Activated T-helper 2 cell treated with anti-CD3 and anti-CD28 coated beads, Interferon-gamma antibody, Interleukin-2, Interleukin-4, amounts not matched to agents 10 μg/mL and 5 μg/mL and 100 μg/mL, durations not matched to agents 14 hours and 24 hours and 36 hours (primary cell): ENCODE results near the gene PRKG1. TPM values are rescaled to one million over a fixed set of nuclear protein-coding genes. Genes with fewer than 3 reads are reported as not detected.
"Not testable (repeated sequence)": the region's sequence is repeated elsewhere in the genome, so short reads cannot be mapped to it uniquely, and the experiment has no call there.

Experiments
- DNase-seq: peaks from one replicate; pipeline ENCODE4 v3.0.0; 2021; ENCODE audit warnings: low spot score
- H3K27ac Mint-ChIP-seq: one replicate; pipeline ENCODE4 v1.8.0; 2021; ENCODE audit warnings: mixed read lengths
- H3K27me3 Mint-ChIP-seq: one replicate; pipeline ENCODE4 v1.8.0; 2021; ENCODE audit warnings: low read depth, mixed read lengths
- H3K36me3 Mint-ChIP-seq: one replicate; pipeline ENCODE4 v1.8.0; 2021; ENCODE audit warnings: low read depth, mixed read lengths
- H3K4me1 Mint-ChIP-seq: one replicate; pipeline ENCODE4 v1.8.0; 2021; ENCODE audit warnings: low read depth, mixed read lengths
- H3K4me3 Mint-ChIP-seq: one replicate; pipeline ENCODE4 v1.8.0; 2021; ENCODE audit warnings: low read depth, mild to moderate bottlenecking, moderate library complexity, mixed read lengths
- H3K9me3 Mint-ChIP-seq: one replicate; pipeline ENCODE4 v1.8.0; 2021; ENCODE audit warnings: mixed read lengths
- intact Hi-C: fragments of 100-400 bp; cut with micrococcal nuclease; formaldehyde crosslinking; loops from one replicate; pipeline ENCODE4 v1.15.1; 2023
- total RNA-seq: library from RNA; stranded (reverse); gene quantifications from 2 replicates; pipeline ENCODE4 v1.2.3, GENCODE V29; 2022

The PRKG1 gene
- total RNA-seq, 1 donor from 2014 or later = not detected

GRCh38 chr10:51389415-51390321, 315.4 kb downstream of the PRKG1 start:
- no peaks in the 10 kb centered on the region for H3K36me3 Mint-ChIP-seq
- no peaks in the 10 kb centered on the region for H3K9me3 Mint-ChIP-seq
- no peak overlapping the region for H3K27ac Mint-ChIP-seq
- DNase-seq = peak; percentile 13
- H3K4me1 Mint-ChIP-seq = no peaks in the 10 kb centered on the region
- no peak overlapping the region for H3K4me3 Mint-ChIP-seq
- intact Hi-C loops = loop anchor here (1.0 to 2.0 kb wide), 3 partner anchors 571 to 826 kb away; no protein-coding TSS in a partner anchor
- H3K27me3 Mint-ChIP-seq = no peaks in the 10 kb centered on the region

GRCh38 chr10:51393006-51393405, 318.7 kb downstream of the PRKG1 start:
- H3K9me3 Mint-ChIP-seq, H3K4me3 Mint-ChIP-seq, H3K27me3 Mint-ChIP-seq: not testable (repeated sequence)

GRCh38 chr10:51394039-51394438, 319.8 kb downstream of the PRKG1 start:
- Mint-ChIP-seq H3K27me3 (no peaks in the 10 kb centered on the region), H3K4me1 (no peaks in the 10 kb centered on the region), H3K36me3 (no peaks in the 10 kb centered on the region), H3K9me3 (no peaks in the 10 kb centered on the region), H3K27ac (no peak overlapping the region), H3K4me3 (no peak overlapping the region)
- intact Hi-C loops = no loop called here
- no peak for DNase-seq

More at GRCh38 chr10:51393006-51393405, 318.7 kb downstream of the PRKG1 start:
- H3K4me1 Mint-ChIP-seq, DNase-seq, intact Hi-C loops, H3K27ac Mint-ChIP-seq, H3K36me3 Mint-ChIP-seq: not testable (repeated sequence)

GRCh38 chr10:51397244-51397643, 323.0 kb downstream of the PRKG1 start:
- no peaks in the 10 kb centered on the region for H3K36me3 Mint-ChIP-seq
- DNase-seq = no peak
- intact Hi-C loops = no loop called here
- no peak overlapping the region for H3K4me3 Mint-ChIP-seq
- no peaks in the 10 kb centered on the region for H3K4me1 Mint-ChIP-seq
- H3K27ac Mint-ChIP-seq = no peak overlapping the region
- H3K27me3 Mint-ChIP-seq = no peaks in the 10 kb centered on the region
- no peaks in the 10 kb centered on the region for H3K9me3 Mint-ChIP-seq

GRCh38 chr10:51397695-51398094, 323.4 kb downstream of the PRKG1 start:
- Mint-ChIP-seq H3K9me3 (no peaks in the 10 kb centered on the region), H3K36me3 (no peaks in the 10 kb centered on the region), H3K27me3 (no peaks in the 10 kb centered on the region), H3K4me3 (no peak overlapping the region), H3K4me1 (no peaks in the 10 kb centered on the region), H3K27ac (no peak overlapping the region)
- intact Hi-C loops = no loop called here
- no peak for DNase-seq

GRCh38 chr10:51399840-51400239, 325.6 kb downstream of the PRKG1 start:
- Mint-ChIP-seq H3K4me1 (no peaks in the 10 kb centered on the region), H3K27me3 (no peaks in the 10 kb centered on the region), H3K9me3 (no peaks in the 10 kb centered on the region), H3K36me3 (no peaks in the 10 kb centered on the region), H3K27ac (no peak overlapping the region), H3K4me3 (no peak overlapping the region)
- DNase-seq = no peak
- intact Hi-C loops = no loop called here

GRCh38 chr10:51400392-51401096, 326.3 kb downstream of the PRKG1 start:
- no peaks in the 10 kb centered on the region for H3K4me1 Mint-ChIP-seq
- H3K27me3 Mint-ChIP-seq = no peaks in the 10 kb centered on the region
- no peak overlapping the region for H3K27ac Mint-ChIP-seq
- DNase-seq = no peak
- no peak overlapping the region for H3K4me3 Mint-ChIP-seq
- no peaks in the 10 kb centered on the region for H3K9me3 Mint-ChIP-seq
- H3K36me3 Mint-ChIP-seq = no peaks in the 10 kb centered on the region
- intact Hi-C loops = no loop called here

- Mint-ChIP-seq H3K4me3 (no peak overlapping the region), H3K36me3 (no peaks in the 10 kb centered on the region), H3K27me3 (no peaks in the 10 kb centered on the region), H3K4me1 (no peaks in the 10 kb centered on the region), H3K9me3 (no peaks in the 10 kb centered on the region), H3K27ac (no peak overlapping the region)
- no peak for DNase-seq
- intact Hi-C loops = no loop called here
Measured at GRCh38 chr10:51403521-51403920, 329.2 kb downstream of the PRKG1 start.

GRCh38 chr10:51405580-51406351, 331.5 kb downstream of the PRKG1 start:
- intact Hi-C loops = no loop called here
- DNase-seq = no peak
- no peaks in the 10 kb centered on the region for H3K36me3 Mint-ChIP-seq
- no peaks in the 10 kb centered on the region for H3K9me3 Mint-ChIP-seq
- H3K27ac Mint-ChIP-seq = no peak overlapping the region
- H3K4me3 Mint-ChIP-seq = no peak overlapping the region
- no peaks in the 10 kb centered on the region for H3K4me1 Mint-ChIP-seq
- H3K27me3 Mint-ChIP-seq = no peaks in the 10 kb centered on the region

GRCh38 chr10:51406581-51406980, 332.3 kb downstream of the PRKG1 start:
- no peak for DNase-seq
- Mint-ChIP-seq H3K36me3 (no peaks in the 10 kb centered on the region), H3K27ac (no peak overlapping the region), H3K27me3 (no peaks in the 10 kb centered on the region), H3K4me3 (no peak overlapping the region), H3K4me1 (no peaks in the 10 kb centered on the region), H3K9me3 (no peaks in the 10 kb centered on the region)
- intact Hi-C loops = no loop called here

- Mint-ChIP-seq H3K4me1 (no peaks in the 10 kb centered on the region), H3K27me3 (no peaks in the 10 kb centered on the region), H3K9me3 (no peaks in the 10 kb centered on the region), H3K4me3 (no peak overlapping the region), H3K36me3 (no peaks in the 10 kb centered on the region), H3K27ac (no peak overlapping the region)
- no peak for DNase-seq
- intact Hi-C loops = no loop called here
Measured at GRCh38 chr10:51416494-51416893, 342.2 kb downstream of the PRKG1 start.

GRCh38 chr10:51419196-51420093, 345.2 kb downstream of the PRKG1 start:
- Mint-ChIP-seq H3K9me3 (no peaks in the 10 kb centered on the region), H3K4me1 (no peaks in the 10 kb centered on the region), H3K27ac (no peak overlapping the region), H3K36me3 (no peaks in the 10 kb centered on the region), H3K4me3 (no peak overlapping the region), H3K27me3 (no peaks in the 10 kb centered on the region)
- DNase-seq = no peak
- intact Hi-C loops = no loop called here
